ENCODE measurements around the gene MEPE.
"Not testable (repeated sequence)": the region's sequence is repeated elsewhere in the genome, so short reads cannot be mapped to it uniquely, and the experiment has no call there.

The MEPE gene

DNA sequence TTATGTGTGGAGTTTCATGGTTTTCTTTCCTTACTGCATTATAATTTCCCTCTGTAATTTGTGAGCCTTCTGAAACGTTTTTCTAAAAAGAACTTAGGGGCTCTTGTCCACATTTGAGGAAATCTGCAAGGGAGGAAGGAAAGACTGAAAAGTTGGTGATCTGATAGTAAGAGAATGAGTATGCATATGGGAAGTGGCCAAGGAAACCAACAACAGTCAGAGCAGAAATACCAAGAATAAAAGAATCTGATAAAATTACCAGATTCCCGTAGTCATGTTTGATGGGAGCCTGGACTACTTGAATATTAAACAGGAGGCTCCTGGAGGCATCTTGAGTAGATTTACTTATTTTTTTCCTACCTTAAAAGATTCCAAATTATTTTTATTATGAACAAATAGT, 50.1 kb downstream of the MEPE start:
- DNase-seq (ENCODE audit: low read depth) = no peak

DNA sequence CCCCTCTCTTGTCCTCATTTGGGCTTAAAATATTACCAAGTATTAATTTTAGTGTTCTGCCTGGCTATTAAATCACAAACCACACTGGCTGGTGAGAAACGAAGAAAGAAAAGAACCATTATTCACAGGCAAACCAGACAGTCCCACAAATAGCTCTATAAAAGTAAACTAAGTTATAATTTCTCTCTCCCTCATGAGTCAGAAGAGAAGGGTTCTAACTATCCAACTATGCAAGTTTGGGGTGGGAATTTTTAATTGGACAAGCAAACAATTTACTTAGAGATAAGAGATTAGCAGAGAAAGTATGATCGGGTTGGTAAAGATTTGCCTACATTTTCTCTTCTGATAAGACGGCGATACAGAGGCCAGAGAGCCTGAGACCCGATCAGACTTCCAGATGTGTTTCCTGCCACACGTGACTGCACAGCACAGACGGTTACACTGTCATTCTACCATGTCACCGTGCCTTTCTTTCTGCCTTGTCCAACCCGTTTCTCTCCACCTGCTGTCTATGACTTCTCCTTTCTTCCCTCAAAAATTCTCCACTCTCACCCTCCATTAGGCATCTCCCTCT, 52.3 kb downstream of the MEPE start:
- DNase-seq (ENCODE audit: low read depth) = no peak

DNA sequence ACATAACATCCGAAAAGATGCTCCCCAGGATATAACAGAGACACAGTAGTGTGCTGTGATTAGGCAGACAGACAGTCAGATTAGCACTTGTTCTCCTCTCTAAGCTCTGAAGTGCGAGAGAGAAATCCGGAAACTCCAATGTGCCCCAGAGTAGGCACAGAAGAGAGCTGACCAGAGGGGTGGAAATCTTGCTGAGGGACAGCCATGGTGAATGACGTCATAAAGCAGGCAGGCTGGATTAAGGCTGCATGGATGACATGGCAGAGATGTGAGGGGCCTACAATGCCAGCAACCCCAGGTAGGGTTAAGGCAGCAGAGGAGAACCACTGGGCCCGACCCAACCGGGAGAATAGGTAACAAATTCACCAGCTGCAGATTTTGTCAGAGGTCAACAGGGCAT, 53.3 kb downstream of the MEPE start:
- no peak for DNase-seq (ENCODE audit: low read depth)

DNA sequence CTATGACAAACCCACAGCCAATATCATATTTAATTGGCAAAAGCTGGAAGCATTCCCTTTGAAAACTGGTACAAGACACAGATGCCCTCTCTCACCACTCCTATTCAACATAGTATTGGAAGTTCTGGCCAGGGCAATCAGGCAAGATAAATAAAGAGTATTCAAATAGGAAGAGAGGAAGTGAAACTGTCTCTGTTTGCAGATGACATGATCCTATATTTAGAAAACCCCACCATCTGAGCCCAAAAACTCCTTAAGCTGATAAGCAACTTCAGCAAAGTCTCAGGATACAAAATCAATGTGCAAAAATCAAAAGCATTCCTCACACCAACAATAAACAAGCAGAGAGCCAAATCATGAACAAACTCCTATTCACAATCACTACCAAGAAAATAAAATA, 58.0 kb downstream of the MEPE start:
- DNase-seq (ENCODE audit: low read depth) = not testable (repeated sequence)

DNA sequence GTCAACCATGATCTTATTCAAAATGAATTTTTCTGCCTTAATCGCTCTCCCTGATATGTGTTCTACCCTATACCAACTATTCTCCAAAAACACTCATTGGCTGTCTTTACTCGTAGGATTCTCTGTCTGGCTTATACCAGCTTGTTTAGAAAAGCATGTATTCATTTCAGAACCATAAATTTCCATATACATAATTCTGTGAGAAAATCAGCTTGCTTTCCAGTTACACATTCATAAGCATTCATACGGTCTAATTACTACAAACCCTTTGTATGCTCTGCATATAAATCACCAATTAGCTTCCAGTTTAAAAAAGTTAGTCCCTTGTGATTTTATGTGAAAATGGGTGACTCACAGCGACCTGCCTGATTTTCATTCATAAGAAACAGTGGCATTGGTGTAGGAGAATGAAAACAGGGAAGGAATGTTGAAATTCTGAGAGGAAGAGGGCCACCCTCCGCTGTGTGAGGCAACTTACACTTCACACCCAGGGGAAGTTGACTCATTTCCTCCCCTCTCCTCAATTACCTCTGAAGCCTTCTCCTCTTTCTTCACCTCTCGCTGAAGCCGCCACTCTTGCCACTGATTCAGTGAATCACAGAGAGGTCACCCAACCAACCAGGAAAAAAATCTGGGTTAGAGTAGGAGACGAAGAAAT, 63.3 kb downstream of the MEPE start:
- DNase-seq (ENCODE audit: low read depth) = no peak

All from stimulated activated CD8-positive, alpha-beta memory T cell treated with anti-CD3 and anti-CD28 coated beads, Interleukin-12 subunit alpha, Interleukin-12 subunit beta, amount 100 ng/mL, for 1 hour (primary cell).